Measurements from ENCODE around the gene PARP3.

DNA sequence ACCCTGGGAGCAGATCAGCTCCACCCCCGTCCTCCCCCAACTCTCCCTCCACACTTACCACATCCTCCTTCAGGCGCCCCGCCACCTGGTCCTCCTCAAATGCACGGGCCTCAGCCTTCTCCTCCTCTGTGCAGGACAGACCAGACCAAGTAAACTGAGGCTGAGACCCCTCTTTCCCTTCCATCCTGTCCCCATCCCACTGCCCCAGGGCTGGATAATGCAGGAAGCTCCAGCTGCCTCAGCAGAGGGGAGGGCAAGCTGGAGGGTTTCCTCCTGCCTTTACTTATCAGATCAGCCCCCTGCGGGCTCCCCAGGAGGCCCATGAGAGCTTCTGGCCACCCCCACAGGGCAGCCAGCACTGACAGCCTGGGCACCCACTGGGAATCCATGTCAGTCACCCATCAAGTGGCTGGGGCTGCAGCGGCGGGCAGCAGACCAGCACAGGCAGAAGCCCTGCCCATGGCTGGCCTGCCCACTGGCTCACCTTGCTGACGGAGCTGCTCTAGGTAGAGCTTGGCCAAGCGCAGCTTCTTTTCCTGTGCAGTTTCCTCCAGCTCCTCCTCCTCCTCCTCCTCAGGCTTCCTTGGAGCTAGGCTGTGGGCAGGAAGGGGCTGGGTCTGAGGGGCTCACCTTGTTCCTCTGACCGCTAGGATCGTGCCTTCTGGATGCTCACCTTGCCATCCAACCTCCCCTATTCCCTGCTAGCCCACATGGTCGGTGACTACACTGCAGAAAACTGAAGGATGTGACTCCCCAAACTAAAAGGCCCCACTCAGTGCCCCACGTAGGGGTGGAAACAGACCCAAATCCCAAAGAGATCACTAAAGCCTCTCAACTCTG is 4.3 kb upstream of the PARP3 start:
- no peak for TF ChIP-seq POLR2A (IDR thresholded peaks at IDR 0.05)
- TF ChIP-seq, protein P1, sequence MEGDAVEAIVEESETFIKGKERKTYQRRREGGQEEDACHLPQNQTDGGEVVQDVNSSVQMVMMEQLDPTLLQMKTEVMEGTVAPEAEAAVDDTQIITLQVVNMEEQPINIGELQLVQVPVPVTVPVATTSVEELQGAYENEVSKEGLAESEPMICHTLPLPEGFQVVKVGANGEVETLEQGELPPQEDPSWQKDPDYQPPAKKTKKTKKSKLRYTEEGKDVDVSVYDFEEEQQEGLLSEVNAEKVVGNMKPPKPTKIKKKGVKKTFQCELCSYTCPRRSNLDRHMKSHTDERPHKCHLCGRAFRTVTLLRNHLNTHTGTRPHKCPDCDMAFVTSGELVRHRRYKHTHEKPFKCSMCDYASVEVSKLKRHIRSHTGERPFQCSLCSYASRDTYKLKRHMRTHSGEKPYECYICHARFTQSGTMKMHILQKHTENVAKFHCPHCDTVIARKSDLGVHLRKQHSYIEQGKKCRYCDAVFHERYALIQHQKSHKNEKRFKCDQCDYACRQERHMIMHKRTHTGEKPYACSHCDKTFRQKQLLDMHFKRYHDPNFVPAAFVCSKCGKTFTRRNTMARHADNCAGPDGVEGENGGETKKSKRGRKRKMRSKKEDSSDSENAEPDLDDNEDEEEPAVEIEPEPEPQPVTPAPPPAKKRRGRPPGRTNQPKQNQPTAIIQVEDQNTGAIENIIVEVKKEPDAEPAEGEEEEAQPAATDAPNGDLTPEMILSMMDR (IDR thresholded peaks at IDR 0.05): no peak
